ENCODE data around the gene POLR1D. TPM values are rescaled to one million over a fixed set of nuclear protein-coding genes. Genes with fewer than 3 reads are reported as not detected.

The POLR1D gene
- total RNA-seq, 1 donor from 2014 or later, result 121 TPM

DNA sequence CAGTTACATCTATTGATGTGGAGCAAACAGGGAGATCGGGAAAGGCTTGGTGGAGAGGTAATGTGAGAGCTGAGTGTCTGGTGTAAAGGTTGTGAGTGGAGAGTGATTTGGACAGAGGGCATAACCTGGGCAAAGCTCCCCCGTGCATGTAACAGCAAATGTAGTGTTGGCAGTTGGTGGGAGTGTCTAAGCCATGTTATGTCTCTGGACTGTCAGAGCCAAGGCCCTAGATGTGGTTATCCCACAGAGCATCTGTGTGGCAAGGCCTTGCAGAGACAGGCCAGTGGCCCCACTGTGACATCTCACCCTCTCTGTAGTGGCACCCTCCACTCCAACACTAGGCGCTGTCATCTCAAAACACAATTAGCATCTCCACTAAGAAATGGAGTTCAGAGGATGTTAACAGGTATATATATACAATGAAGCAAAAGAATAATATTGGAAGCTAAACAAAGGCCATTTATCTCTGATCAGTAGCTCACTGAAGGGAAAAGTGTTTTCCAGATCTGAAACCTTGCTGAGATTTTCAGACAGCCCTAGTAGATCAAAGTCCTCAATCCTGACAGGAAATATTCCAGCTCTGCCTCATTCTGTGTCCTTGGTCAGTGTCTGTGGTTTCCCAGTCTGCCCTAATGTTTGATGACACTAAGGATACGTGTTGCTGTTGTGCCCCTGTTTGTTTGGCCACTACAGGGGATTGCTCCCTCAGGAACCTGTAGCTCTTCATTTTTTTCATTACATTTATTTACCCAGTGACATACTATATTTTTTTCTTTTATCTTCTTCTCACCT, 20.2 kb downstream of the POLR1D start:
- peak; percentile 10 for ATAC-seq

DNA sequence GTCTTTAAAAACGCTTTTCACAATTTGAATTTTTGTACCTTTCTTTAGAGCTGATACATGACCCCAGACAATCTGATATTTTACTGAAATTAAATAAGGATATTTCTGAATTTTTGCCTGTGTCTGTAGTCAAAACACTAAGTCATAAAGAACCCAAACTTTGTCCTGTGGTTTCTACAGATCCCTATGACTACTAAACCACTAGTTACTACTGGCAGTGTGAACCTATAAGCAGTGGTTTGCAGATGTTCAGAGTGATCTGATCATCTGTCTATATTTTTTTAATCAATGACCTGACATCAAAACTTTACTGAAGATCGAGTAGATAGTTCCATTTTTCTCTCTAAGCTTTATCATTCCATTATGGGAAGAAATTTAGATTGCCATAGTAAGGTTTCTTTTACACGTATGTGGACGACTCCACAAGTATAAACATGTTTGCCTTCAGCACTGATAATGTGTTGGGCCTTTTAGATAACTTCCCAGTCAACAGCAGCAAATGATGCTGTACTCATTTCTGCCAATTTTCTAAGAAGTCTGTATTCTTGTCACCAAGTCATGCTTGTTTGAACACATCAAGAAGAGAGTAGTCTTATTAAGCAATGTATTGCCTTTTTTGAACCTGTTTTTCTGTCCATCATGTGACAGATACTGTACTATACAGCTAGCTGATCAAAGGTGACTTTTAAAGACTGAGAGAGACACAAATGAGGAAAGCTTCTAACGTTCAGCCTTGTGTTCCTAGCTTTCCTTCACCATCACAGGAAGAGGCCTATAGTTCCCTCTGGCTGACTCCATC, 21.8 kb downstream of the POLR1D start:
- peak; percentile 55 for ATAC-seq

DNA sequence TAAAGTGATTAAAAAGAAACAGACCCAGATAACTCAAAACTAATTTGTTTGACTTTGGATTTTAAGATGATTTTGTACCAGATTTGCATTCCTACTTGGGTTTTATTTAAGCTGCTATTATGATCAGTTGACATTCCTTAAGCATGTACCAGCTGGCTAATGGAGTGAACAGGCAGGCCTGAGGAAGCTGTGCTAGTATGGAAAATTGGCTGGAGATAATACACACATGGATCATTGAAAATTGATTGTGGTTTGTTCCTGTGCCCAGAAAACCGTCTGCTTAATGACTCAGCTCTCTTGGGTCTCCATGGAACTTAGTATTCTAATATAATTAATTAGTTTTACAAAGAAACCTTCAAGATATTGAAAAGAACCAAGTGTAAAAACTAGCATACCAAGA, 22.6 kb downstream of the POLR1D start:
- ATAC-seq, result peak; percentile 73

DNA sequence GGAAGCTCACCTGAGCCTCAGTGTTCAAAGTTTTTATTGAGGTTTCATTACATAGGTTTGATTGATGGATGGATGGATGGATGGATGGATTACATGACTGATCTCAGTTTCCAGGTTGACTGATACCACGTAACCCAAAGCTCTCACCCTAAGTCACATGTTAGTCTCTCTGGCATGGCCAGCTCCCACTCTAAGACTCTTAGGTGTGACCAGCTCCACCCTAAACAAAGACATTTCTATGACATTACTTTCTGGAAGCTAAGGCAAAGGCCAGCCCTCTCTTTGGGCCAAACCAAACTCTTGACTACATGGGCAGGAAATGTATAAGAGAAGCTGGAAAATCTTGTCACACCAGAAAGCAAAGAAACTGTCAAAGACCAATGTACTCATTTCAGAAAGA, 28.6 kb downstream of the POLR1D start:
- ATAC-seq, result peak; percentile 94

DNA sequence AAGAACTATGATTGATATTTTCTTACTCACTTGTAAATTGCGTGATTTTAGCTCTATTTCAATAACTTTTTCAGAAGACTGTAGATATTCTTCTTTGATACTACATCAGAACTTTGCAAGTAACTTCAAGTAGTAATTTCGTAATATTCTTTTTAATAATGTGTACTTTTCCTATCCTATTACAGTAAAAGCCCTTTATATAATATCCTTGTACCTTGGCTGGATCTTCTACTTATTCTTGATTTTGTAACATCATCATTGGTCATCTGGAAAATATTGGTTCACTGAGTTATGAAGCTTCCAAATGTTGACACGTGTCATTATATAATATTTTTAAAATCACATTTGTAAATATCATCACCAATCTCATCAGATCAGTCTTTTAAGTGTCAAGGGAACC, 32.4 kb downstream of the POLR1D start:
- no peak for ATAC-seq

DNA sequence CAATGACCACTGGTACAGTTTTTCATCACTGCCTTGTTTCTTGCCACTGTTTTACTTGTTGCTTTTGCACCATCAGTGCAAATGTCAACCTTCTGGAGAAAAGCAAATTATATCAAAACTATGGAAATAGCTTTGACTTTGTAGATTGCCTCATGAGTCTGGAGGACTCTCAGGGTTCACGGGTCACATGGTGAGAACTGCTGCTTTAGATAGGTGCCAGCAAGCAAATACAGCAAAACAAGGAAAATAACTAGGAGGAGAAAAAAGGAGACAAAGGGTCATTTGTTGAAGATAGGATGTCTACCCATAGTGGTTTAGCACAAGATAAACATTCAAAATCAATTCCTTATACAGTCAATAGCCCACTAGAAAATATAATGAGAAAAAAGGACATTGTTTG, 33.1 kb downstream of the POLR1D start:
- ATAC-seq, result no peak

DNA sequence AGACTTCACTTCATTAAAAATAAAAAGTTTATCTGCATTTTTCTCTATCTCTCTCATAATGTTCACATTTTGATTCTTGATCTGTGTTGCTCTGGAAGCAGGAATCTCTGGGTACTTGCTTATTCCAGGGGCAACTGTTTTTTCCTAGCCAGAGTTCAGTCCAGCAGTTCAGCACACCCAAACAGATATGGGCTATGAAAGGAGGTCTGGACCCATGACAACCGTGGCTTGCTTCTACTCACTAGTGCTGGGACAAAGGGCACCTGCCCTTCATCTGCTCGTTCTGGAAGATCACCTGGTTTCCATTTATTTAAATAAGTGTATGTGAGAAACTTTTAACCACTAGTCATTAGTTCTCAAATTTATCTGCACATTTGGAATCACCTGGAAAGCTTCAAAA, 36.0 kb downstream of the POLR1D start:
- no peak for ATAC-seq

DNA sequence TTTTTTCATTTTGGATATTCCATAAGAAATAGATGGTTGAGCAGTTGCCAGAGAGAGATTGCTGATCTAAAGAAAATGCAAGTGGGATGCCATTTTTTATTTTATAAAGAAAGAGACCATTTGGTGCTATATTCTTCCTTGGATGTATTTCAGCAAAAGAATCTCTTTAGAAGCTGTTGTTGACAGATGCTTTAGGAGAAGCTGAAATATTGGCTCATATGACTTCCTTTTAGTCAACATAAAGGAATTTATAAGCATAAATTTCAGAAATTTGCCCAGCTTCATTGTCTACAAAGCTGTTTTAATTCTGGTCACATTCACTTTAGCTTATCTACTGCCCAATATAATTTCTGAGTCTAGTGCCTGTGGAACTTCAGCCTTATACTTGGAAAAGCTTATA, 36.9 kb downstream of the POLR1D start:
- ATAC-seq, result no peak

DNA sequence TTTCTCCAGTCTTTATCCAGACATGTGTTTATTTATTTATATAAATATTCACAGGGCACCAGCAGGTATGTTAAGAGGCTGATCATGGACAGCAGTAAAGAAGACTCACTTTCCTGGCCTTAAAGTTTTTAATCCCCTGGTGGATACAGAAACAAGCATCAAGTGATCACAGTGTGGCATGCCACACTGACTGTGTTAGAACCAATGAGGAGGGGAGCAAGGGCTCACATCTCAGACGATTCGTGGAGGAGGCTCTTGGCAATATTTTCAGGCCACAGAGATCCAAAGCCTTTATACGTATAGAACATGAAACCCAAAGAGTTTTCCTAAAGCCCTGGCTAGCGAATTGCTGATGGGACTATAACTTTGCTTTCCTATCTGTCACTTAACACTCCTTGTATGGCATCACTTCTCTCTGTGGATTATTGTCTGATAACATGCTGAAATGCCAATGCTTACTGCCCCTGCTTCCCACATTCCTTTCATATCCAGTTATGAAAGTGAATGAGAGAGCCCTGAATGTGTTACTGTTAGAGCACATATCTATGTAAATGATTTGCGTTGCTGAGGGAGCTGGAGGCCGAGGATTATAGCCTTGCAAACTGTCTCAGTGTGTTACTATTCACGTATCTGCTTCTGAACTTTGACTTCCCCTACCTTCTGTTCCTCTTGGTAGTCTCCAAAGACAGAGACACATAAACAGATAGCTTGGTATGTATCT, 37.6 kb downstream of the POLR1D start:
- ATAC-seq, result no peak

DNA sequence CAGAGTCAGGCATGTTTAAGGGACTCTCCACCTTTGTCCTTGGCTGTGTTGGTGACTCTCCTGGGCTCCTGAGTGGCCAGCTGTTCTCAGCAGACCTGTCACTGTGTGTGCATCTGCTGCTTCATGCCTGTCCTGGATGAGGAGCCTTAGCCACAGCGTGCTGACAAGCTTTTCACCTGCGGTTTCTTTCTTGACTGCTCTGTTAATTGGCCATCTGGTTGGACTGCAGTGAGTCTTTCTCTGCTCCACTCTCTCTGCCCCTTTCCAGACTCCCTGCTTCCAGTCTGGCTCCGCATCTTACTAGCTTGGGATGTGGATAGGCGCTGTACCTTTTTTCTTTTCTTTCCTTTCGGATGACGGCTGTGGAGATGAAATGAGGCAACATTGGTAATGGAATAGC, 38.8 kb downstream of the POLR1D start:
- no peak for ATAC-seq

DNA sequence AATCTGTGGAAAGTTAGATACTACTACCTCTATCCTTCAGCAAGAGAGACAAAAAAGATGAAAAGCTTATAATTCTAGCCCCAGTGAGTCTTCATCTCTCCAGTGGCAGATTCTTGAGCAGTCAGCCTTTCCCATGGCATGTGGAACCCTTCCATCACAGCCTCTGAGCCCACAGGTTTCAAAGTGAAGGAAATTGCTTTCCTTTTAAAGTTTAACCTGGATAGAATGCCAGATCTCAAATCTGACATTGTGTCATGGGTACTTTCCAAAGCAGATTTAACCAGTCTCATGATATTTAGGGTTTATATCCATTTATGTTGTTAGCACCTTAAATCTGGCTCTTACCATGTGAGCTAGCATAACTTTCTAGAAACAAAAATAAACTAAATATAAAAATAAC, 39.3 kb downstream of the POLR1D start:
- no peak for ATAC-seq

DNA sequence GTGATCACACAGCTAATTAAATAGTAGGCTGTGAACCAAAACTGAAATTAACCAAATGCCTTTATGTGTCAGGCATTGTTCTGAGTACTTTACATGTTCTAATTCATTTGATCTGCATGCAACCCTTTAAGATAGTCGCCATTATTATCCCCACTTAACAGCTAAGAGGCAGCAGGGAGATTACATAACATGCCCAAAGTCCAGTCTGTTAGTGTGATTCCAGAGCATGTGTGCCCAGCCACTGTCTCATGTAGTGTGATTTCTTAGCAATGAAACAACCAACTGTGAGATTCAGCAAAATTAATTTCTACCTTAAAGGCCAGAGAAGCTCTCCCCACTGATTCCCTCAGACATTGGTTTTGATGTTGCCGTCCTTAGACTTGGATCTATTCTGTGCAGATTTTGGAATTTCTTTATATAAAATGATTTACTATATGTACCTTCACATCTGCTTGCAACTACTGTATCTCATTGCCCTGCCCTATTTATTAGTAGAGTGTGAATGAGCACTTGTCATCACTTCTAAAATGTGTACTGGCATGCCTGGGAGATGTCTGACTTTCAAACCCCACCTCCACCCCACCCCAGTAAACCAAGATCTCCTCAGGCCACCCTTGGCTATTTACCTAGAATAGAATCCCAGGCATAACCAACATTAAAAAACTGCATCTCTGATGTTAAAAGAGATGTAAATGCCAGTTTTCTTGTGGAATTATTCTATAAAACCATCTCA, 41.2 kb downstream of the POLR1D start:
- peak; percentile 26 for ATAC-seq

DNA sequence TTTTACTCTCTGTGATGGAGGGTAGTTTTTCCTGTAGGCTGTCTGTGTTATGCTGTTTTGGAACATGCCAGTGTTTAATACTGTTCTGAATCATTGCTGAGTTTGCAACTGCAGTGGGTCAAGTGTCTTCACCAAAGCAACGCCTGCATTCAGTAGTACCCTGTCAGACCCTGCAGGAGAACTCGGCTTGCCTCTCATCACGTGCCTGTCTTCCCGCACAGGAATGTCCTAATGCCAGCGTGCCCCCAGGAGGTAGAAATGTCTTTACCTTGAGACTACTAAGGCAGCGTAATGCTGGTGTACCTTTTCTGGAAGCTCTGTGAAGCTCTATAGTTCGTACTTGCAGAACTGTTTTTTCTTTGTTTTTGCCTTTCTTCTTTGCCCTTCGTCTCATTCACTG, 42.3 kb downstream of the POLR1D start:
- no peak for ATAC-seq

DNA sequence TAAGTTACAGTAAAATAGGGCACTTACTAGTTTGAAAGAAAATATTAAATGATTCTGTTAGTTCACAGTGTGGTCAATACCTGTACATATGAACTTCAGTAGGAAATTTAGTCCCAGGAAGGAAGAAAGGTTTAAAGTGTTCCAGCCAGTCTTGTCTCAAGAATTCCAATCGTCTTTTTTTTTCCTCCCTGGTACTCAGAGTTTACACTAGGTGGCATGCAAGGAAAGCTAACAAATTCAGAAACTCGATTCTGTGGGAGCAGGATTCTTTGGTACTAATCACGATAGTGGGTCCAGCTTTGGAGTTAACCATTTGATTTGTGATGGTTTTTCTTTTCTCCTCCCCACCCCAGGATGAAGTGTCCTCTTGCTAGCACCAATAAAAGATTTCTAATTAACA, 43.6 kb downstream of the POLR1D start:
- no peak for ATAC-seq

DNA sequence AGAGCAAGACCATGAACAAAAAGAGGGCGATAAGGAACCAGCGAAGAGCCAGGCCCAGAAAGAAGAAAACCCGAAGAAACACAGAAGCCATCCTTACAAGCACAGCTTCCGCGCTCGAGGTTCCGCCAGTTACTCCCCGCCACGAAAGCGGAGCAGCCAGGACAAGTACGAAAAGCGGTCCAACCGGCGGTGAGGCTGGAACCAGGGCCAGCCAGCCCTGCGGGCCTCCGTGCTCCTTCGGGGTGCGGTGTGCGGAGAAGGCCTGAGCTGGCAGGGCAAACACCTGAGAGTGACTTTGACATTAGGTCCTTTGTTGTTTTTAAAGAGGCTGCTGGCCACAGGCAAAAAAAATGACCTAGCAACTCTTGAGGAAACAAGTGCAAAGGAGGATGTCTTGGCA, 44.1 kb downstream of the POLR1D start:
- no peak for ATAC-seq

DNA sequence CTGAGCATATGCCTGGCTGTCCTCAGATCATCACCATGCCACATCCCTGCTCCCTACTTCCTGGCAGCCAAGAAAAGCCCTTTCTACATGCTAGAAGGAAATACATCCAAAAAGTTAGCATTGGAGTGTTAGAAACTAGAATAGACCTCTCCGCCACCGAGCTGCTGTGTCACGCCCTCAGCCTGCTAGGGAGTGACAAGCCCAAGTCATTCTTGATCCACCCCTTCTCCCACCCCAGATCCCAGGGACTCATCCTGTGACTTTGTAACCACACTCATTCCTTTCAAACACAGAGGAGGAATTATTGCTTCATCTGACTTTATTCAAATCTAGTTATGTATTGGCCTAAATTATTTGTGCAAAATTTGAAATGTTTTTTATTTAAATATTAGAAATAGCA, 45.3 kb downstream of the POLR1D start:
- no peak for ATAC-seq

DNA sequence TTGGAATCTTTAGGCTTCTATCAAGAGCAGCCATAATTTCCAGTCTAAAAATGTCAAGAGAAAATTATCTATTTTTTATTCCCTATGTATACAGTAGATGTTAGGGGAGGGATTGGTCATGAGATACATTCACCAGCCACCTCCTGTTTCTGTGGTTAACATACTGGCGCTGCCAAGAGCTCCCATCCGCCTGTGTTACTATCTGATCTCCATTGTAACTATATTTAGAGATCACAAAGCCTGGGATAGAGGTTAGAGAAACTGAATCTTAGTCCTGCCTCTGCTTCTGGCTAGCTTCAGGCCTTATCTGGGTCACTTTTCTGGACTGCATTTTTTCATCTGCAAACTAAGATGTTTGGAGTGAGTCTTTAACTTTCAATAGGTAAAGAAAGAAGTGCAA, 46.3 kb downstream of the POLR1D start:
- ATAC-seq, result no peak

DNA sequence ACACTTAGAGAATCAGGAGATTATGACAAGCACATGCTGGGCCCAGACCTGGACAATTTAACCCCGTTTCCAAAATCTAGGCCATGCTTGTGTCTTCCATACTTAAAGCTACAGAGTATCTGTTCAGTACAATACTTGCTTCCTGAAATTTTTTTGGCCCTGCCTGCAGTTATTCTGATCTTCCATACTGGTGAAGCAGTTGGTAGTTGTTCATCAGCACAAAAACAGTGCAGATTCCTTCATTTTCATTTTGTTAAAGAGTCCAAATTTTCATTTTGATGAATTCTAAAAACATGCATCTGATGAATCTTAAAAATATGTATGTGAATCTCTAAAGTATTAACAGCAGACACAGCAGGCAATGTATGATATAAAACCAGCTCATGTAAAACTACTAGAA, 49.2 kb downstream of the POLR1D start:
- no peak for ATAC-seq

DNA sequence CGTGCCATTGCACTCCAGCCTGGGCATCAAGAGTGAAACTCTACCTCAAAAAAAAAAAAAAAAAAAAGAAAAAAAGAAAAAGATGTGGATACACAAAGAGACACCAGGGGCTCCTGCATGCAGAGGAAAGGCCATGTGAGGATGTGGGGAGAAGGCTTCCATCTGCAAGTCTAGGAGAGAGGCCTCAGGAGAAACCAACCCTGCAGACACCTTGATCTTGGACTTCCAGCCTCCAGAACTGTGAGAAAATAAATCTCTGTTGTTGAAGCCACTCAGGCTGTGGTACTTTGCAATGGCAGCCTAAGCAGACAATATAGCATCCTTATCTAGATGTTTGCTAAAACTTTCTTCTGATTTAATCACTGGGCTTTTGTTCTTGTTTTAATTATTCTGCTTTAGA, 50.3 kb downstream of the POLR1D start:
- ATAC-seq, result no peak
